ENCODE results near the gene PRODH. TPM values are rescaled to one million over a fixed set of nuclear protein-coding genes. Genes with fewer than 3 reads are reported as not detected.

PRODH gene
- total and polyA plus RNA-seq, 12 donors, result 1.2 to 23.7 (median 6.4) TPM

DNA sequence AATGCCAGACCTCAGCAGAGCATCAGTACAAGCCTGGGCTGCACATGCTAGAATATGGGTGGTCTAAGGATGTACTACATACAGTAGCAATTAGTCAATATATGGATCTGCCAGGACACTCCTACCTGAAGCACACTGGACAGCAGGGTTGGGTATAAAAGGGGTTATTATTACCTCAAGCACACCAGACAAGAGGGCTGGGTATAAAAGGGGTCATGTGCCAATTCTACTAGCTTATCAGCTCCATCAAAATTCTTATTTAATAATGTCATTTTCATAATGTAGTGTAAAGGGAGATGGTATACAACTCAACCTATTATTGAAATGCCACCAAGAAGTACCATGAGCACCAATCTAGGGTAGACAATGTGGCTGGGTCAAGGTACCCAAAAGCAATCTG, 44.7 kb upstream of the PRODH start:
- Histone ChIP-seq H3K9me3 (peaks cover 0 to 22% (median 6%) of the 10 kb centered on the region in 11 donors), H3K4me1 (no peaks in the 10 kb centered on the region), H3K36me3 (no peaks in the 10 kb centered on the region), H3K4me3 (no peak overlapping the region), H3K27ac (no peak overlapping the region), H3K27me3 (no peaks in the 10 kb centered on the region)
- ATAC-seq, result no peak
- intact Hi-C loops (cut with DNase I), result no loop called here
- no peak for DNase-seq
- TF ChIP-seq, protein P1, sequence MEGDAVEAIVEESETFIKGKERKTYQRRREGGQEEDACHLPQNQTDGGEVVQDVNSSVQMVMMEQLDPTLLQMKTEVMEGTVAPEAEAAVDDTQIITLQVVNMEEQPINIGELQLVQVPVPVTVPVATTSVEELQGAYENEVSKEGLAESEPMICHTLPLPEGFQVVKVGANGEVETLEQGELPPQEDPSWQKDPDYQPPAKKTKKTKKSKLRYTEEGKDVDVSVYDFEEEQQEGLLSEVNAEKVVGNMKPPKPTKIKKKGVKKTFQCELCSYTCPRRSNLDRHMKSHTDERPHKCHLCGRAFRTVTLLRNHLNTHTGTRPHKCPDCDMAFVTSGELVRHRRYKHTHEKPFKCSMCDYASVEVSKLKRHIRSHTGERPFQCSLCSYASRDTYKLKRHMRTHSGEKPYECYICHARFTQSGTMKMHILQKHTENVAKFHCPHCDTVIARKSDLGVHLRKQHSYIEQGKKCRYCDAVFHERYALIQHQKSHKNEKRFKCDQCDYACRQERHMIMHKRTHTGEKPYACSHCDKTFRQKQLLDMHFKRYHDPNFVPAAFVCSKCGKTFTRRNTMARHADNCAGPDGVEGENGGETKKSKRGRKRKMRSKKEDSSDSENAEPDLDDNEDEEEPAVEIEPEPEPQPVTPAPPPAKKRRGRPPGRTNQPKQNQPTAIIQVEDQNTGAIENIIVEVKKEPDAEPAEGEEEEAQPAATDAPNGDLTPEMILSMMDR (IDR thresholded peaks at IDR 0.05), result no peak

DNA sequence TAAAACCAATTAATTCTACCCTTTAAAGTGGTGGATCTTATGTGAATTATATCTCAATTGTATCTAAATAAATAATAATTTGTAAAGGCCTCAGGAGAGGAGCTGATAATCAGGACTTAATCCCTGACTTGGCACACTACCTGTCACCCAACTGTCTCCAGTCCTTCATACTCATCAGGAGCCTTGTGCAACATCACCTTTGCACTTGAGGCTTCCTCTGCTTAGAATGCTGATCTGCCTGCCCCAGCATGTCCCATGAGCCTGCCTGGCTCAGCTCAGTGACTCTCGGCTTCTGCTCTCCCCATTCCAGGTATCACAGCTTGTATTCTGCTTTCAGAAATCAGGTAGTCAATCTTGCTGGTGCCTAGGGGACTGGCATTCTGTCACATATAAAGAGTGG, 43.9 kb upstream of the PRODH start:
- intact Hi-C loops (cut with DNase I), result no loop called here
- H3K9me3 ChIP-seq, result peaks cover 0 to 22% (median 6%) of the 10 kb centered on the region in 11 donors
- TF ChIP-seq, protein P1 (IDR thresholded peaks at IDR 0.05), result no peak
- no peak overlapping the region for H3K4me3 ChIP-seq
- DNase-seq (no peak), ATAC-seq (no peak)
- H3K4me1 ChIP-seq, result no peaks in the 10 kb centered on the region
- no peak overlapping the region for H3K27ac ChIP-seq
- 86 to 91% methylated on average over 1 of the region's 1 CpG for WGBS, 2 donors
- H3K36me3 ChIP-seq, result no peaks in the 10 kb centered on the region
- H3K27me3 ChIP-seq, result no peaks in the 10 kb centered on the region

DNA sequence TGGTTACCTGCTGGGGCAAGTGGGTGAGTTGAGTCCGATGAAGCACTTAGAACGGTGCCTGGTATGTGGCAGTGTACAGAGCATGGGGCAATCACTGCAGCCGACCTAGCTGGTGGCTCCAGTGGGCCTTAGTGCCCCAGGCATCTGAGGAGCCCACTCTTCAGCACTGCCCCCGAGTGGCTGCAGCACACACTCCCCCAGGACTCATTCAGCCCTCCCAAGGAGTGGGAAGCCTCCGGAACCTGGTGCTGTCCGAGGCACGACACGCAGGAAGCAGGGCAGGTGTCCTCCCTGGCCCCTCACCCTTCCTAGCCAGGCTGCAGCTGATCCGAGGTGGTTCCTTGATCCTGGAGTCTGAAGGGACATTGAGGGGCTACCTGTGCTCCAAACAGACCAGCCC, 42.4 kb upstream of the PRODH start:
- no peaks in the 10 kb centered on the region for H3K4me1 ChIP-seq
- DNase-seq, result no peak
- ATAC-seq, result no peak
- no peak overlapping the region for H3K27ac ChIP-seq
- TF ChIP-seq, protein P1 (IDR thresholded peaks at IDR 0.05), result no peak
- WGBS, 2 donors, result 73 to 75% methylated on average over 9 of the region's 9 CpGs
- no peaks in the 10 kb centered on the region for H3K36me3 ChIP-seq
- H3K4me3 ChIP-seq, result no peak overlapping the region
- H3K27me3 ChIP-seq, result no peaks in the 10 kb centered on the region
- intact Hi-C loops (cut with DNase I), result no loop called here
- H3K9me3 ChIP-seq, result peaks cover 0 to 22% (median 6%) of the 10 kb centered on the region in 11 donors

- Histone ChIP-seq H3K27ac (no peak overlapping the region), H3K4me1 (no peaks in the 10 kb centered on the region), H3K9me3 (peaks cover 0 to 22% (median 6%) of the 10 kb centered on the region in 11 donors), H3K4me3 (no peak overlapping the region), H3K27me3 (no peaks in the 10 kb centered on the region), H3K36me3 (no peaks in the 10 kb centered on the region)
- intact Hi-C loops (cut with DNase I), result no loop called here
- WGBS, 2 donors, result 77 to 81% methylated on average over 9 of the region's 9 CpGs
- TF ChIP-seq, protein P1 (IDR thresholded peaks at IDR 0.05), result no peak
- DNase-seq (no peak), ATAC-seq (peak in 1 of 8 donors; percentile 13)
These were observed 41.8 kb upstream of the PRODH start for GRCh38 chr22:18977824-18978425.
